DND-41 (cell line): ENCODE data around the gene RPL5.

Source experiments
- ATAC-seq: fragments of 200-7000 bp; cut with Tn5 transposase; 3 replicates; pipeline ENCODE4 v1.9.1; 2021; ENCODE audit warnings: low read depth; ENCODE audit not compliant: insufficient read depth
- DNase-seq: peaks from one replicate; pipeline ENCODE4 v3.0.0-alpha.2; 2020
- H2AFZ ChIP-seq: 2 replicates; pipeline ENCODE4 v1.6.0; 2012; ENCODE audit warnings: low read depth, low read length
- H3K27ac ChIP-seq: 2 replicates; pipeline ENCODE4 v1.5.1; 2012; ENCODE audit warnings: low read length, inconsistent platforms
- H3K27me3 ChIP-seq: fragments of 200-600 bp; sonication (generic); 2 replicates; pipeline ENCODE4 v1.6.0; 2012; ENCODE audit warnings: low read length, mild to moderate bottlenecking, inconsistent platforms; ENCODE audit not compliant: insufficient read depth, poor library complexity
- H3K36me3 ChIP-seq: 2 replicates; pipeline ENCODE4 v1.5.1; 2012; ENCODE audit warnings: low read length, inconsistent platforms; ENCODE audit not compliant: insufficient read depth
- H3K4me1 ChIP-seq: 2 replicates; pipeline ENCODE4 v1.5.1; 2012; ENCODE audit warnings: mild to moderate bottlenecking, low read length; ENCODE audit not compliant: insufficient read depth
- H3K4me2 ChIP-seq: 2 replicates; pipeline ENCODE4 v1.6.0; 2012; ENCODE audit warnings: mild to moderate bottlenecking, moderate library complexity, low read length, inconsistent platforms; ENCODE audit not compliant: insufficient read depth
- H3K4me3 ChIP-seq, 2 experiments: fragments of 200-600 bp in 1 of 2; shearing (Covaris generic) in 1 of 2; 2 replicates each; pipeline ENCODE4 v1.5.1; 2012 to 2016; ENCODE audit warnings: inconsistent platforms in 2 of 2, low read length in 2 of 2, mild to moderate bottlenecking in 2 of 2, low read depth in 1 of 2, moderate library complexity in 1 of 2
- H3K79me2 ChIP-seq: 2 replicates; pipeline ENCODE4 v1.6.0; 2012; ENCODE audit warnings: low read length, inconsistent platforms; ENCODE audit not compliant: insufficient read depth
- H3K9ac ChIP-seq: 2 replicates; pipeline ENCODE4 v1.6.0; 2012; ENCODE audit warnings: low read depth, mild to moderate bottlenecking, inconsistent platforms, low read length, moderate library complexity
- H3K9me3 ChIP-seq: 2 replicates; pipeline ENCODE4 v1.5.1; 2012; ENCODE audit warnings: low read length, moderate library complexity, mild to moderate bottlenecking, inconsistent platforms; ENCODE audit not compliant: insufficient read depth, severe bottlenecking
- H4K20me1 ChIP-seq: 2 replicates; pipeline ENCODE4 v1.6.0; 2012; ENCODE audit warnings: low read length; ENCODE audit not compliant: insufficient read depth
- EZH2 ChIP-seq: IDR thresholded peaks from 3 replicates; pipeline ENCODE4 v1.6.1; 2012; ENCODE audit warnings: borderline replicate concordance, low read depth, mild to moderate bottlenecking, moderate library complexity, low read length, inconsistent platforms; ENCODE audit not compliant: severe bottlenecking
- TF ChIP-seq, protein P1 (sequence below): IDR thresholded peaks from 2 replicates; pipeline ENCODE4 v1.5.1; 2012; ENCODE audit warnings: borderline replicate concordance, low read length, moderate library complexity, mild to moderate bottlenecking; ENCODE audit not compliant: poor library complexity, severe bottlenecking; ENCODE audit errors: extremely low read depth

RPL5 gene

DNA sequence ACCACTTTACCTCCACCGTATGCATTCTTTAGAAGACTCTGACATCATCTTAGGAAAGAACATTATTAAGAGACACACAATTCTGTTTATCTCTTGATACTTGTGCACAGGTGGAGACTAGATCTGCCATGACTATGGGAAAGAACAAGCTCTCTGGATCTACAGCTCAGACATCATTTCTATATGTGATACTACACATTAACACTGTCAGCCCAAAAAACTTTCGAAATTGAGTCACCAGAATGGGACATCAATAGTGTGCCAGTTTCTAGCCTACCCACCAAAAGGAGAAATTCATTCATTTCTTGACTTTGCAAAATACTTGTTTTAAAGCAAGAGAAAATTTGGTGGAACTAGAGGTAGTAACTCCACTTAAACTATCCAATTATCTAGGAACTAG, 41.0 kb upstream of the RPL5 start:
- no peak overlapping the region for H3K27ac ChIP-seq
- H3K27me3 ChIP-seq: peaks cover 36% of the 10 kb centered on the region
- H3K4me2 ChIP-seq: no peak overlapping the region
- no peaks in the 10 kb centered on the region for H4K20me1 ChIP-seq
- no peaks in the 10 kb centered on the region for H3K79me2 ChIP-seq
- ATAC-seq (no peak), DNase-seq (no peak)
- no peaks in the 10 kb centered on the region for H3K4me1 ChIP-seq
- TF ChIP-seq EZH2: no peak
- TF ChIP-seq, protein P1, sequence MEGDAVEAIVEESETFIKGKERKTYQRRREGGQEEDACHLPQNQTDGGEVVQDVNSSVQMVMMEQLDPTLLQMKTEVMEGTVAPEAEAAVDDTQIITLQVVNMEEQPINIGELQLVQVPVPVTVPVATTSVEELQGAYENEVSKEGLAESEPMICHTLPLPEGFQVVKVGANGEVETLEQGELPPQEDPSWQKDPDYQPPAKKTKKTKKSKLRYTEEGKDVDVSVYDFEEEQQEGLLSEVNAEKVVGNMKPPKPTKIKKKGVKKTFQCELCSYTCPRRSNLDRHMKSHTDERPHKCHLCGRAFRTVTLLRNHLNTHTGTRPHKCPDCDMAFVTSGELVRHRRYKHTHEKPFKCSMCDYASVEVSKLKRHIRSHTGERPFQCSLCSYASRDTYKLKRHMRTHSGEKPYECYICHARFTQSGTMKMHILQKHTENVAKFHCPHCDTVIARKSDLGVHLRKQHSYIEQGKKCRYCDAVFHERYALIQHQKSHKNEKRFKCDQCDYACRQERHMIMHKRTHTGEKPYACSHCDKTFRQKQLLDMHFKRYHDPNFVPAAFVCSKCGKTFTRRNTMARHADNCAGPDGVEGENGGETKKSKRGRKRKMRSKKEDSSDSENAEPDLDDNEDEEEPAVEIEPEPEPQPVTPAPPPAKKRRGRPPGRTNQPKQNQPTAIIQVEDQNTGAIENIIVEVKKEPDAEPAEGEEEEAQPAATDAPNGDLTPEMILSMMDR: no peak
- H3K9me3 ChIP-seq: no peaks in the 10 kb centered on the region
- H3K4me3 ChIP-seq: no peak overlapping the region
- no peak overlapping the region for H3K9ac ChIP-seq
- no peak overlapping the region for H2AFZ ChIP-seq
- H3K36me3 ChIP-seq: no peaks in the 10 kb centered on the region

DNA sequence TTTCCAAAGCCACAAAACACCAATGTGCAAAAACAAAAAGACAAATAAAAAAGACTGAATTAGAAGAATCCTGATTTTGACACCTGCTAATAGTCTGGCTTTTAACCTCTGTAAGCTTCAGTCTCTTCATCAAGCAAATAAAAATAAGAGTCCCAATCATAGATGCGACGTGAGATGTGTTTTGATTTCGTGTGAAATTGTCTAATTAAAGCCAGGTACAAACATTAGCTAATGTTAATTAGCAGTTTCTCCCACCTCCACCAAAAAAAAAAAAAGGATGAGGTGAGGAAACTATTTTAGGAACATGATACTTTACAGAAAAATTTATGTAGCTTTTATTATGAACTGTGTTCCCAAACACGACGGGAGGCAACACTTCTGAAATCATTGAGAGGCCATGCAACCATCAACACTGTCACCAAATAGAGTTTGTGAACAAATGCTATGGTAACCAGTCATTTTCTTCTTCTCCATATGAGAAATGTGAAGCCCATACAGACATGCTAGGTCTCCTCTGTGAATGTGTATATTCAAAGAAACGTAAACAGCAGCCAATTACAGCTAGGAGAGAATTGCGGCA, 40.3 kb upstream of the RPL5 start:
- ATAC-seq (no peak), DNase-seq (no peak)
- no peaks in the 10 kb centered on the region for H3K79me2 ChIP-seq
- H3K9me3 ChIP-seq: no peaks in the 10 kb centered on the region
- peaks cover 33% of the 10 kb centered on the region for H3K27me3 ChIP-seq
- no peak overlapping the region for H2AFZ ChIP-seq
- no peak overlapping the region for H3K4me2 ChIP-seq
- H3K4me3 ChIP-seq: no peak overlapping the region
- H3K4me1 ChIP-seq: no peaks in the 10 kb centered on the region
- no peaks in the 10 kb centered on the region for H4K20me1 ChIP-seq
- no peaks in the 10 kb centered on the region for H3K36me3 ChIP-seq
- no peak for TF ChIP-seq EZH2
- TF ChIP-seq, protein P1: no peak
- no peak overlapping the region for H3K27ac ChIP-seq
- no peak overlapping the region for H3K9ac ChIP-seq

DNA sequence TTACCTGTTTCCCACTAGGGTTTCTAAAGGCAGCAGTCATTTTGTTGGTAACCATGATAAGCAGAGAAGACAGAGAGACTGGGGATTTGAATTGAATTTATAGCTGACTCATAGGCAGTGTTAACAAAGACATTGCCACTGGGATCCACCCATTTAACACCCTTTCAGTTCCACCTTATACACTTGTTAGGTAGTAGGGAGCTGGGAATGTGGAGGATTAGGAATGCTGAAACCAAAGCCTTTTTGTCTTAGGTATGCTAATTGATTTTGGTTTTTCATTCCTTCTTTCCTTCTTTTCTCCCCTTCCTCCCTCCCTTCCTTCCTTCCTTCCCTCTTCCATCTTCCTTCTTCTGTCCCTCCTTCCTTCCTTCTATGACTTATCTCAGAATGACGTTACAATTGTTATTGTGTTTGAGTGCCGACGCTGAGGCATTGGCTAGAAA, 39.5 kb upstream of the RPL5 start:
- Histone ChIP-seq H3K36me3 (no peaks in the 10 kb centered on the region), H3K4me3 (no peak overlapping the region), H2AFZ (no peak overlapping the region), H3K79me2 (no peaks in the 10 kb centered on the region), H3K27me3 (peaks cover 25% of the 10 kb centered on the region), H3K4me2 (no peak overlapping the region), H3K27ac (no peak overlapping the region), H4K20me1 (no peaks in the 10 kb centered on the region), H3K4me1 (no peaks in the 10 kb centered on the region), H3K9ac (no peak overlapping the region), H3K9me3 (no peaks in the 10 kb centered on the region)
- no peak for DNase-seq
- TF ChIP-seq EZH2: no peak
- TF ChIP-seq, protein P1: no peak
- ATAC-seq: no peak
